GM21423 (cell line): ENCODE data around the gene CHMP4B.
"Not testable (repeated sequence)": the region's sequence is repeated elsewhere in the genome, so short reads cannot be mapped to it uniquely, and the experiment has no call there.

Experiments
- ATAC-seq: cut with Tn5 transposase; IDR thresholded peaks from one replicate; pipeline ENCODE4 v1.9.1; 2021; ENCODE audit warnings: mild to moderate bottlenecking, moderate library complexity; ENCODE audit not compliant: unreplicated experiment

CHMP4B gene

DNA sequence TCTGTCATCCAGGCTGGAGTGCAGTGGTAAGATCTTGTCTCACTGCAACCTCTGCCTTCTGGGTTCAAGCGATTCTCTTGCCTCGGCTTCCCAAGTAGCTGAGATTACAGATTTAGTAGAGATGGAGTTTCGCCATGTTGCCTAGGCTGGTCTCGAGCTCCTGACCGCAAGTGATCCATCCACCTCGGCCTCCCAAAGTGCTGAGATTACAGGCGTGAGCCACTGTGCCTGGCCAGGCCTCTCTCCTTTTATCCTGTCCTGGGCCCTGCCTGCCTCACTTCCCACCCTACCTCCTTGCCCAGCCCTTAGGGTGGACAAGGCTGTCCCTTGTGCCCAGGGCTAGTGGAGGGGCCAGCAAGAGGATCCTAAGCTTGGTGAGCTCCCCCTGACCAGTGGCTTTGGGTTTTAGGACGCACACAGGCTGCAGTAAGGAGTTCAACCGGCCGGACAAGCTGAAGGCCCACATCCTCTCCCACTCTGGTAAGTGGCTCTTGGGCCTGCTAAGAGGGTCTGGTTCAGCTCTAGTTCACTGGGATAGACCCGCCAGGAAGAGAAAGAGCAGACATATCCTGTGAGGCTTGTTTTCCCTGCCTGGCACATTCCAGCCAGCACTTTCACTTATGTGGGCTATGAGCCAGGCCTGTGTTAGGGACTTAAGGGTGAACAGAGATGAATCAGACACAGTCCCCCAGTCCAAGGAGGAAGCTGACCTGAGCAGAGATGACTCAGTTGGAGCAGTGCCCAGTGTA is 21.9 kb upstream of the CHMP4B start:
- ATAC-seq, result no peak

- ATAC-seq, result no peak
Observed at GRCh38 chr20:33789858-33790182, 21.3 kb upstream of the CHMP4B start.

DNA sequence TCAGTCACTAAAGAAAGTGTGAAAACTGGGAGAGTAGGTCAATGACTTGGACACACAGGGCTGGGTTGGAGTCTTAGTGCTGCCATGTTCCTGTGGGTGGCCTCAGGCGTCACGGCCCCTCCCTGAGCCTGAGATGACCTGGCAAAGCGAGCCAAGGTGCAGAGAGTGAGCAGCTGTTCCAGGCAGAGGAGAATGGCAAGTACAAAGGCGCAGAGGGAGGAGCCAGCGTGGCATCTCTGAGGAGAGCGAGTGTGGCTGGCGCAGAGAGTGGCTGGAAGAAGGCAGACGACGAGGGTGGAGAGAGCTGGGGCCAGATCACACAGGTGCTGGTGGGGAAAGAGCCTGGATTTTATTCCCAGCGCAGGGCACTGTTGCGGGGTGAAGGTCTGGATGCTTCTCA is 20.6 kb upstream of the CHMP4B start:
- ATAC-seq, result no peak

GRCh38 chr20:33791021-33791420 is 20.1 kb upstream of the CHMP4B start:
- no peak for ATAC-seq

DNA sequence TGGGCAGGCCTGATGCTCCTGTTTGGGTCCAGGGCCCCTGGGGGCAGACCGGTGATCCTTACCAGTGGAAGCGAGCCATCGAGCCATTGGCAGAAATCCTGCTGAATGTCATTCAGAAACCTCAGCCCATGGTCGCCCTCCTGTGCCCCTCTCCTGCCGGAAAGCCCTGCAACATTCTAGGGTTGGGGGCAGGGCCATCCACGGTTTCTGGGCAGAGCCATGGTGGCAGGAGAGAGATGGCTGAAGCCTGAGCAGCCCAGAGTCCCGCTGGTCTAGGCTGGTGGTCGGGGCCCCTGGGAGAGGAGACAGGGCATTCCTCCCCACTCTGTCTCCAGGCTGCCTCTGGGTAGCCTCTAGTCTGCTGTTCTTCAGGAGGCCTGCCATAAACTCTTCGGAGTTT is 19.6 kb upstream of the CHMP4B start:
- no peak for ATAC-seq

GRCh38 chr20:33791959-33792597 is 19.1 kb upstream of the CHMP4B start:
- ATAC-seq, result no peak

DNA sequence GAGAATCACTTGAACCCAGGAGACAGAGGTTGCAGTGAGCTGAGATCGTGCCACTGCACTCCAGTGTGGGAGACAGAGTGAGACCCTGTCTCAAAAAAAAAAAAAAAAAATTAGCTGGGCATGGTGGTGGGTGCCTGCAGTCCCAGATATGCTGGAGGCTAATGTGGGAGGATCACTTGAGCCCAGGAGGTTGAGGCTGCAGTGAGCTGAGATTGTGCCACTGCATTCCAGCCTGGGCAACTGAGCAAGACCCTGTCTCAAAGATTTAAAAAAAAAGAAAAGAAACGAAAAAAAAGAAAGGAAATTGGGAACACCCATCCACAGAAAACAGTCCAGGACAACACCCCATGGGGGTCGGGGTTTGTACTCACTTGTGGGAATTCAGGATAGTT is 18.6 kb upstream of the CHMP4B start:
- not testable (repeated sequence) for ATAC-seq

DNA sequence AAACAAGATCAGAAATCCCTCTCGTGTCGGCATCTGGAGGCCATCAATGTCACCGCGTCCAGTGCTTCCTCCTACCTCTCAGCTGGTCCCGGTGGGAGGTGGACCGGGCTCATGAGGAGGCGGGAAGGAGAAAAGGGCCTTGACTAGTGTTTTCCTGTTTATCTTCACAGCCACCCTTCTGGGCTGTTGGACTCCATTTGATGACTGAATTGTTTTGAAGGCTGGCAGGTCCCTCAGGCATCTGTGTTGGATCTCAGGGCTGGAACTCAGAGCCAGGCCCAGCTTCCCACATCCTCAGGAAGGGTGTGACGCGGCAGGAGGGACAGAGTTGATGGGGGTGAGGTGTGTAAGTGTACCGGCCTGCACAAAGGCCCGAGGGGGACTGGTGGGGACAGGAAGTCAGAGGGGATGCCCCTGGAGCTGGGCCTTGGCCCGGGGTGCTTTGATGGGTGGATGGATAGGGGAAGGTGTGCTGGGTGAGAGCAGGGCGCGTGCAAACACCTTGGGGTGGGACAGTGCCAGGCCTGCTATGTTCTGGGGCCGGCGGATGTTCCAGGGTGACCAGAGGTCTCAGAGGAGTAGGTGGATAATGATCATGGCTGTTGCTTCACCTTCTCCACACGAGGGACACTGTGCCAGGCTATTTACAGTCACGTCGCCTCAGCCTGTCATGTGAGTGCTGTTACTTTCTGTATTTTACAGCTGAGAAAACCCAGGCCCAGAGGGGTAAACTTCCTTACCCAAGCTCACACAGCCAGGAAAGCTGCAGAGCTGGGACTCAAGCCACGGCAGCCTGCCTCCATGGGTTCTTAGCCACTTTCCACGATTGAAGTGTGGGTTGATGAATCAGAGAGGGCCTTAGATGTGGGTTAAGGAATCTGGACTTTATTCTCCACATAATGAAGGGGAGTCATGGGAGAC is 17.9 kb upstream of the CHMP4B start:
- no peak for ATAC-seq

GRCh38 chr20:33796263-33796906 is 14.8 kb upstream of the CHMP4B start:
- no peak for ATAC-seq

GRCh38 chr20:33796907-33797544 is 14.1 kb upstream of the CHMP4B start:
- no peak for ATAC-seq

DNA sequence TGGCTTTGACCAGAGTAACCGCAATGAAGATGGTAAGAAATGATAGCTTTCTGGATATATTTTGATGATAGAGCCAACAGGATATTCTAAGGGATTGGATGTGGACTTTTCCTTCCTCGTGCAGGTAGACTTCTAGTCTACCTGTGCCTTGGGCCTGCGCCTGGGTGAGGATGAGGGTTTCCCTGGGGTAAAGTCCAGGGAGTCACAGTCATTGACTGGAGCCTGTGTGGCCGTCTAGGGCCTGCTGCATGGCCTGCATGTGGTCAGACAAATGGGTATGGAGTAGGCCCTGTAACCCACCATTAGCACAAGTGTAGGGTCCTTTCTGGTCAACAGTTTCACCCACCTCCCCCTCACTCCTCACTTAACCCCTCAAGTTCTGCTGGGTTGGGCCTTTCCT is 12.7 kb upstream of the CHMP4B start:
- ATAC-seq, result no peak

GRCh38 chr20:33803921-33804337 is 7.2 kb upstream of the CHMP4B start:
- no peak for ATAC-seq

GRCh38 chr20:33808388-33808787 is 2.8 kb upstream of the CHMP4B start:
- ATAC-seq, result no peak

DNA sequence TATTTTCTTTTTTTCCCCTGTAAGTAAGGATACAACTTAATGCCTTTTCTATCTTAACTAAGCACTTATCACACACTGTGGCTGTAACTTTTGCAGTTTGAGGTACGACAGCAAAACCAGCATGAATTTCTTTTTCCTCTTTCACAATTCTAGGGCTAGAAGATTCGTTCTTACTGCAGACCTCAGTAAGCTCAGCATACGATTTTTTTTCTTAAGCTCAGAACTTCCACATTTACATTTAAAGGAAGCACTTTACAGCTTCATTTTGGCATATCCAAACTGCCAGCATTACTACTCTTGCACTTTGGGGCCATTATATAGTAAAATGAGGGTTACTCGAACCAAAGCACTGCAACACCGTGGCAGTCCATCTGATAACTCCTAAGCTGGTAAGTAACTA is 889 bp upstream of the CHMP4B start:
- no peak for ATAC-seq

GRCh38 chr20:33811776-33812151 is 616 bp downstream of the CHMP4B start:
- no peak for ATAC-seq

DNA sequence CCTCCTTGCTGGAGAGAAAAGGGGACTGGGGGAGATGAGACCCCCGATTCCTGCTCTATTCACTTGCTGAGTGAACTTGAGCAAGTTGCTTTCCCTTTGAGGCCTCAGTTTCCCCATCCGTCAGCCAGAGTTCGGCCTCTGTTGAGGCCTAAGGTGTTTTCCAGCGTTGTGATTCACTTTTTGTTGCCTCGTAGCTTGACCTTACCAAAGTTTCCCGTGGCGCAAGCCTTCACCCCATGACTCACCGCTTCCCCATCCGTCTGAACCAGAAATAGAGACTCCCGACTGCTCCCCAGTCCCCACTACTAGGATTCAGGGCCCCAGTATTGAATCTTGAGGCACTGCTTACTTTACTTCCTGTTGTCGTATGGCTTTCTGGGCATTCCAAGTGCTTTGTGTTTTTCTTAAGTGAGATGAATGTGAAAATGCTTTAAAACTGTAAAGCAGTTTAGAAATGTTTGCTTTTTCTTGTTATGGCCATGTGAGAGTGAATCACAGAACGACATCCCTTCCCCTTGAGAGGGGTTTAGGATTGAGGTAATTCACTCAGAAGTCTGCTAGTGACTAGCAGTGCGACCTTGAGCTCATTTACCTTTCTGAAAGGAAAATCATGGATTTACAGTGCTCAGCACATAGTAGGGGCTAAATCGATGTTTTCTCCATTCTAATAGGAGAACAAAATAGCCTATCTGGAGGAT is 1.2 kb downstream of the CHMP4B start:
- no peak for ATAC-seq

DNA sequence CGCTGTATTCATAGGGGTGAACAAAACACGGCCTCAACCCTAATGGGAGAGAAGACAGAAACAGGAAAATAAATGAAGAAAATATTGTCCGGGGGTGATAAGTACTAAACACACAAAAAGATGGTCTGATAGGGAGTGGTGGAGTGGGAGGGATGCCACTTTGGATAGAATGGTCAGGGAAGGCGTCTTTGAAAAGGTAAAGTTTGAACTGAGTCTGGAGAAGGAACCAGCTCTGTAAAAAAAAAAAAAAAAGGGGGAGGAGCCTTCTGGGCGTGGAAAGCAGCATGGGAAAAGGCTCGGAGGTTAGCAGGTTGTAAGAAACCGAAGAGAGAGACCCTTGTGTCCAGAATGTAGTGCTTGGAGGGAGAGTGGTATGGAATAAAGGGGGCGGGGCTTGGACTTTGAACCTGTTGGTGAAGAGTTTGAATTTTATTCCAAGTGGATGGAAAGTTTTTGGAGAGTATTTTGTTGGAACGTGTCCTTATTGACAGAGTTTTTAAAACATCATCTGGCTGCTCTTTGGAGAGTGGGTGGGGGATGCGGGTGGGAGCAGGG is 1.8 kb downstream of the CHMP4B start:
- no peak for ATAC-seq

GRCh38 chr20:33814238-33814712 is 3.1 kb downstream of the CHMP4B start:
- ATAC-seq, result no peak

- no peak for ATAC-seq
Observed at GRCh38 chr20:33815671-33816070, 4.5 kb downstream of the CHMP4B start.

DNA sequence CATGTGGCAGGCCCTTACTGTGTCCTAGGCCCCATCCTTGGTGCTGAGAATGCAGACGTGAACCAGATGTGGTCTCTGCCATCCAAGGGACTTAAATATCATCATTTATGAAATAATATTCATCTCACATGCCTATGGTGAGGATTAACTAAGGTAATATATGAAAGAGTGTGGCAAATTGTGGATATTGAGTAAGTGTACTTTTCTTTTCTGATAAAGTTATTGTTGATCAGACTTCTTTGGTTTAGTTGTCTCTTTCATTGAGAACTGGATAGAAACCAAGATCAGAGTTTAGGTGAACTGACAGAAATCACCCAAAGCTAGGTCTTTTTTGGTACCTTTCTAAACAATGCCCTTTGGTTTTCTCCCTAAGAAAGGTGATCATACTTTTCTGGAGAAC is 5.0 kb downstream of the CHMP4B start:
- ATAC-seq, result no peak
